GM12878 (cell line): ENCODE measurements around the gene SNED1. TPM values are rescaled to one million over a fixed set of nuclear protein-coding genes. Genes with fewer than 3 reads are reported as not detected.

Experiments
- ATAC-seq: fragments of 200-7000 bp; cut with Tn5 transposase; 3 replicates; pipeline ENCODE4 v1.9.1; 2020; ENCODE audit warnings: mild to moderate bottlenecking, moderate library complexity
- BruUV-seq: library from RNA; stranded (reverse); fragments of 400-500 nt; replicated peaks from 2 replicates; lab custom pipeline; 2021; lab: Mats Ljungman, UMichigan
- CTCF ChIA-PET: fragments of 300-600 bp; sonication (Branson Sonifier 250); formaldehyde crosslinking; extraction: SDS; loops from one replicate; lab custom pipeline; 2021; ENCODE audit warnings: inconsistent platforms; lab: Yijun Ruan, JAX
- POLR2A ChIA-PET: fragments of 350-600 bp; formaldehyde crosslinking; extraction: SDS; loops from one replicate; lab custom pipeline; 2021; ENCODE audit warnings: inconsistent platforms; lab: Charles Lee
- RAD21 ChIA-PET: fragments of 300-600 bp; sonication (Branson Sonifier 250); formaldehyde crosslinking; loops from one replicate; lab custom pipeline; 2023; ENCODE audit warnings: antibody characterized with exemption; ENCODE audit not compliant: unreplicated experiment; lab: Charles Lee
- SMC1A ChIA-PET: fragments of 300-600 bp; sonication (Branson Sonifier 250); formaldehyde crosslinking; loops from one replicate; lab custom pipeline; 2023; ENCODE audit not compliant: unreplicated experiment, uncharacterized antibody; lab: Charles Lee
- DNase-seq: peaks from one replicate; pipeline ENCODE4 v3.0.0-alpha.2; 2011; ENCODE audit warnings: low read depth, low spot score
- FAIRE-seq: peaks from 3 replicates; lab custom pipeline; 2011; peaks lifted over from hg19 to GRCh38; lab: Jason Lieb, UNC
- H2AFZ ChIP-seq: 2 replicates; pipeline ENCODE4 v1.6.0; 2011; ENCODE audit warnings: low read depth, low read length, control low read depth; ENCODE audit not compliant: control insufficient read depth
- H3K27ac ChIP-seq: 2 replicates; pipeline ENCODE4 v1.5.1; 2011; ENCODE audit warnings: control low read depth; ENCODE audit not compliant: control insufficient read depth, insufficient read depth
- H3K27me3 ChIP-seq, 2 experiments: replicated peaks in 1 of 2; 2 replicates each; pipeline versions ENCODE4 v1.6.0 to v1.6.1; 2011; ENCODE audit warnings: low read length in 1 of 2; ENCODE audit not compliant: control insufficient read depth in 2 of 2, insufficient read depth in 2 of 2
- H3K36me3 ChIP-seq, 2 experiments: 2 replicates each; pipeline ENCODE4 v1.5.1; 2011; ENCODE audit warnings: low read length in 1 of 2; ENCODE audit not compliant: control insufficient read depth in 2 of 2, insufficient read depth in 2 of 2
- H3K4me1 ChIP-seq: 2 replicates; pipeline ENCODE4 v1.6.1; 2011; ENCODE audit warnings: mild to moderate bottlenecking, low read length, moderate library complexity, mixed read lengths; ENCODE audit not compliant: control insufficient read depth, insufficient read depth
- H3K4me2 ChIP-seq: 2 replicates; pipeline ENCODE4 v1.6.0; 2011; ENCODE audit warnings: control low read depth; ENCODE audit not compliant: control insufficient read depth, insufficient read depth
- H3K4me3 ChIP-seq: fragments of 200-600 bp; sonication (generic); 2 replicates; pipeline ENCODE4 v1.5.1; 2016
- H3K79me2 ChIP-seq: 2 replicates; pipeline ENCODE4 v1.6.0; 2011; ENCODE audit warnings: low read length; ENCODE audit not compliant: control insufficient read depth, insufficient read depth
- H3K9ac ChIP-seq: 2 replicates; pipeline ENCODE4 v1.8.0; 2011; ENCODE audit warnings: low read length, control low read depth, mixed read lengths; ENCODE audit not compliant: control insufficient read depth, insufficient read depth
- H3K9me3 ChIP-seq: replicated peaks from 3 replicates; pipeline ENCODE4 v1.5.1; 2011; ENCODE audit warnings: mild to moderate bottlenecking, low read length; ENCODE audit not compliant: control insufficient read depth, insufficient read depth
- H4K20me1 ChIP-seq: 2 replicates; pipeline ENCODE4 v1.6.0; 2011; ENCODE audit not compliant: control insufficient read depth, insufficient read depth
- BCL3 ChIP-seq: IDR thresholded peaks from 2 replicates; pipeline ENCODE4 v1.6.1; 2011; ENCODE audit warnings: borderline replicate concordance, low read depth, mild to moderate bottlenecking, moderate library complexity, low read length; ENCODE audit not compliant: insufficient read depth, poor library complexity, severe bottlenecking
- E2F4 ChIP-seq: IDR thresholded peaks from 2 replicates; pipeline ENCODE4 v1.6.1; 2012; ENCODE audit warnings: low read depth, low read length, improper control_type of control experiment
- WGBS: methylation state at CpG from one replicate; pipeline ENCODE4 v1.1.6; 2016; ENCODE audit warnings: low lambda C conversion rate; ENCODE audit not compliant: insufficient replicate concordance, insufficient coverage; ENCODE audit errors: missing lambda C conversion rate; 5-methylcytosine and 5-hydroxymethylcytosine counted together
- in situ Hi-C: fragments of 300-500 bp; cut with MboI; formaldehyde crosslinking; loops from 9 replicates; pipeline ENCODE4 v1.14.3; 2018; ENCODE audit warnings: mixed read lengths
- intact Hi-C: fragments of 100-400 bp; cut with micrococcal nuclease; formaldehyde crosslinking; loops from one replicate; pipeline ENCODE4 v1.14.2; 2022; ENCODE audit not compliant: unreplicated experiment
- polyA plus RNA-seq, 11 experiments: library from polyadenylated mRNA; depleted of rRNA in 4 of 11; unstranded in 6 of 11; stranded (reverse) in 5 of 11; fragments of >200 nt; fragmentation: Nextera tagmentation in 4 of 11; fragmentation: Illumina TruSeq in 1 of 11; extraction: Ambion mirVana in 4 of 11; extraction: Trizol in 1 of 11; gene quantifications; 1 replicate in 1 of 11; 2 replicates in 10 of 11; pipeline versions ENCODE4 v1.2.1 to v1.2.3, GENCODE V29; 2011 to 2016; ENCODE audit warnings: inconsistent platforms in 2 of 11, missing spikeins in 2 of 11, low read depth in 1 of 11
- total RNA-seq, 4 experiments: library from RNA; depleted of rRNA in 3 of 4; stranded (reverse); fragments of >200 nt in 3 of 4; fragmentation: Illumina TruSeq in 1 of 4; extraction: Trizol in 1 of 4; gene quantifications; 2 replicates each; pipeline versions ENCODE4 v1.2.1 to v1.2.3, GENCODE V29; 2013 to 2021

The SNED1 gene
- total and polyA plus RNA-seq, 10 of the 15 experiments (the other 5 are each of a cell fraction or from before 2014, with no cell fraction given): 0.05 to 8.4 (median 3.0) TPM

- peaks cover 4% of the 10 kb centered on the region for H3K4me1 ChIP-seq
- in situ Hi-C loops: no loop called here
- TF ChIP-seq E2F4 (no peak), BCL3 (no peak)
- ChIA-PET CTCF (no interaction called here), SMC1A (no interaction called here), RAD21 (no interaction called here), POLR2A (interaction anchor here (0.6 kb wide), 1 partner anchor 38 kb away, joined by 3 read pairs; no protein-coding TSS in a partner anchor)
- DNase-seq: no peak
- H4K20me1 ChIP-seq: no peaks in the 10 kb centered on the region
- no peak overlapping the region for H2AFZ ChIP-seq
- no peak overlapping the region for H3K27ac ChIP-seq
- H3K4me3 ChIP-seq: no peak overlapping the region
- intact Hi-C loops: no loop called here
- no peaks in the 10 kb centered on the region for H3K27me3 ChIP-seq
- no peaks in the 10 kb centered on the region for H3K79me2 ChIP-seq
- 93% methylated on average over 29 of the region's 31 CpGs for WGBS
- no peak for FAIRE-seq
- no peak overlapping the region for H3K9ac ChIP-seq
- no peak for ATAC-seq
- no peaks in the 10 kb centered on the region for H3K9me3 ChIP-seq
- H3K4me2 ChIP-seq: no peak overlapping the region
- no peaks in the 10 kb centered on the region; a peak in 1 of 4 replicates for H3K36me3 ChIP-seq
- no TSS peak for BruUV-seq
Observed at GRCh38 chr2:241052677-241053360, 54.4 kb downstream of the SNED1 start.
